ENCODE measurements around the gene MICAL2.

MICAL2 gene

DNA sequence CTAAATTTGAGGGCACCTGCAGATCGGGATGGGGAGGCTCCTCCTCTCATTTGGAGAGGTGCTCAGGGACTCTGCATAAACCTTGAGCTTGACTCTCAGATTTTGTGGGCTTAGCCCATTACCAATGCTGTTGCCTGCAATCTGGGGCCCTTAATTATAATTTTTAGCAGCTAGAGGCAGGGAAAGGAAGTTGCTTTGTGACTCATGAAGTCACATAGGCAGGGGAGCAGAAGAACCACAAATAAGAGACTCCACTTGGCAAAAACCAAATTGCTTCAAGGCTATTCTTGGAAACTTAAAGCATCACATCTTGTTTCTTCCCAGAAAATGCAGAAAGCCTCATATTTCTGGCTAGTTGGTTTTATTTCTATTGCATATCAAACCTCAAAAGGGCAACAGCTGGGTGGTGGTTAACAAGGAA, 46.9 kb downstream of the MICAL2 start:
- no peak for DNase-seq

DNA sequence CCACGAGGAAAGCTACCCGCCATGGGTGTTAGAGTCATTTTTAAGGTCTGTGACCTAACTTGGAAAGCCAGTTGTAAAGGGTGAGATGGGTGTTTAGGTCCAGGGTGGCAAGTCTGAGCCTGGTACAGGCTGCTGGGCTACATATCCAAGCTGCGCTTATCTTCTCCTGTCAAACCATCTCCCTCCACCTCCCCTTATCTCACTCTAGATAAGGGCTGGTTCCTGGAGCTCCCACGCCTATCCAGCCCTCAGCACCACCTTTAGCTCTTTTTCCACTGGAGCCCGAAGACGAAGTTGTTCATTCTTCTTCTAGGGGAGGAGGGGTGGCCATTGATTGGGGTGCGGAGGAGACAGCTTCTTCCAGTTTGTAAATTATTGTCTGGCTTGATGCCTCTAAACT, 48.5 kb downstream of the MICAL2 start:
- no peak for DNase-seq

GRCh38 chr11:12159351-12160099, 49.1 kb downstream of the MICAL2 start:
- no peak for DNase-seq

GRCh38 chr11:12160231-12160630, 49.8 kb downstream of the MICAL2 start:
- DNase-seq, result no peak

- DNase-seq, result no peak
Observed at GRCh38 chr11:12160680-12161079, 50.3 kb downstream of the MICAL2 start.

- no peak for DNase-seq
Observed at GRCh38 chr11:12161137-12161536, 50.7 kb downstream of the MICAL2 start.

- no peak for DNase-seq
Observed at GRCh38 chr11:12161603-12162350, 51.4 kb downstream of the MICAL2 start.

DNA sequence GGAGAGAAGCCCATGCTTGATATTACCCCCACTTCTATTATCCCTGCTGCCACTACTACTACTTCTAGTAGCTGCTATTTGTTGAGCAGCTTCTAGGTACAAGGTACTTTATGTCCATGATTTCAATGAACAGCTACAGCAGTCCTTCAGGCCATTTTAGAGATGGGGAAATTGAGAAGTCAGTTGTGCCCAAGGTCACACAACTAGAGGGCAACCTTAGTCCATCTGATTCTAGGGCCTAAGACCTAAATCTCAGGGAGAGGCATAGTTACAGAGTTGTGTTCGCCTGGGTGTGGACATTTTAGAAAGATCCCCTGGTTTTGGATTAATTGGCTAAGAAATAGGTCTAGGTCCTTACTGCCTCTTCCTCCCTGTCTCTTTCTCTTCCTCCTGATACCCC, 52.3 kb downstream of the MICAL2 start:
- no peak for DNase-seq

GRCh38 chr11:12163181-12163941, 53.0 kb downstream of the MICAL2 start:
- no peak for DNase-seq

GRCh38 chr11:12164061-12165014, 53.9 kb downstream of the MICAL2 start:
- no peak for DNase-seq

- DNase-seq, result no peak
Observed at GRCh38 chr11:12165237-12165875, 55.0 kb downstream of the MICAL2 start.

GRCh38 chr11:12166299-12167060, 56.1 kb downstream of the MICAL2 start:
- no peak for DNase-seq

DNA sequence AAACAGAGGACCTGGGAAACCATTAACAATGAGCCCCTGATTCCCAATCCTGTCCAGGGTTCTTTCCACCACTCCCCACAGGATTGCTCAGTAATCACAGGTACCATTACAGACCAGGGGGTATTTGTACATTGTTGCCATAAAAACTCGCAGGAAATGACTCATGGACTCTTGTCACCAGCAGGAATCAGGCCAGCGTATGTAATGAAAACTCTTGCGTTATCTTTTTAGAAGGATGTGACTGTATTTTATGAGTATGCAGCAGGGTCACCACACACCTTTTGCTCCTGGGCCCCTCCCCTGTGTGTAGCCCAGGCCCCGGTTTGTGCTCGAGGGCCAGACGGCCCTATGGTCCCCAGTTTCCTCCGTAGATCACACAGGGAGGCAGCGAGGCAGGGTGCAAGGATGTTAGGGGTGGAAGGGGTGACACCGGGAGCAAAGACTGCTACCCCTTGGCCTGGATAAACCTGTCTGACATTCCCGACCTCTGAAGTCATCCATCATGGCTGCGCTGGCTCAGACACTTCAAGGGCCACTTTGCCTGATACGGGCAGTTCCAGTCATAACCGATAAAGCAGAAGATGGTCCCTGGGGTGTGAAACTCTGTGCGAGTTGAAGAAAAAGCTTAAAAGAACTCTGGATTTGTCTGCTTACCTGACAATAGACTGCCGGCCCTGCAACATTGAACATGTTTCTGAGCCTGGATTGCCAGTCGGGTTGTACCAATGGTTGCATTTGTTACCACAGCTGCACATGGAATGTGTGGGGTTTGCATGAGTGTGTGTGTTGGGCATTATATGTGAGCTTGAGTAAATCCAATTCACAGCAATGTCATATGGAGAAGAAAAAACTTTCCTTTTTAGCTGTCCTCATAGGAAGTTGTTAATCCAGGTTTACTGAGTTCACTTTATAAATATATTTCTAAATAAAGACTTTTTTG, 56.9 kb downstream of the MICAL2 start:
- DNase-seq, result no peak

GRCh38 chr11:12168114-12168513, 57.7 kb downstream of the MICAL2 start:
- no peak for DNase-seq

- no peak for DNase-seq
Observed at GRCh38 chr11:12169822-12170221, 59.4 kb downstream of the MICAL2 start.

- DNase-seq, result no peak
Observed at GRCh38 chr11:12170501-12170900, 60.1 kb downstream of the MICAL2 start.

DNA sequence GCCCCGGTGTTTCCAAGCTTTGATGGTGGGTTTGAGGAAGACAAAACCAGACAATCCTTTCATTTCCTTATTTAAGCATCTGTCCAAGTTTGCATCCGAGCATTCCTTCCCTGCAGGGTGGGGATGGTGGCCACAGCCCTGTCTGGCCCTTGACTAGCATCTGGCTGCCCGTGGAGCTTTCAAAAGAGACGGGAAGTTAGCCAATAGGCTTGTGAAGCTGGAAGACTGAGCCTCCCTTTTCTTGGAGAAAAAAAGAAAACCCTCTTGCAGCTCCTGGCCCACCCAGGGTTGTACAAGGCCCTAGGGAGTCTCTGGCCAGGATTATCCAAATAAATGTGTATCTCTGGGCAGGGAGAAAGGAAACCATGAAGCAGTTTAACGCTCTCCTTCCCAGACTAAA, 60.6 kb downstream of the MICAL2 start:
- no peak for DNase-seq

DNA sequence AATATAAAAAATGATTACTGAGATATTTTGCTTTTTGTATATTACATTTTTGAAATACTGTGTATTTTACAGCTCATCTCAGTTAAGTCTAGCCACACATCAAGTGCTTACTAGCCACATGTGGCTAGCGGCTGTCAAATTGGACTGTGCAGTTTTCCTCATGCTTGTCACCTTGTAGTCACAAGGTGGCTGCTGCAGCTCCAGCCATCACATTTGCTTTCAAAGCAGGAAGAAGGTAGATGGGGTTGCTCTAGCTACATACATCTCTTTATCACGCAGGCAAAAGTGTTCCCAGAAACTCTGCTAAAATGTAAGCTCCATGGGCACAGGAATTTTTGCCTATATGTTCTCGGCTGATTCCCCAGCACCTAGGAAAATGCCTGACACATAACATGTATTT, 61.5 kb downstream of the MICAL2 start:
- DNase-seq, result no peak

- DNase-seq, result no peak
Observed at GRCh38 chr11:12172493-12173013, 62.2 kb downstream of the MICAL2 start.
